Glutamatergic neuron (in vitro differentiated cells): Measurements from ENCODE around the gene AFAP1. TPM values are rescaled to one million over a fixed set of nuclear protein-coding genes. Genes with fewer than 3 reads are reported as not detected.

Experiments used
- DNase-seq: peaks from one replicate; pipeline ENCODE4 v3.0.0; 2022
- H3K27ac Mint-ChIP-seq: one replicate; pipeline ENCODE4 v1.8.0; 2020; ENCODE audit warnings: mild to moderate bottlenecking, mixed read lengths, inconsistent platforms; ENCODE audit not compliant: unreplicated experiment
- H3K27me3 Mint-ChIP-seq: one replicate; pipeline ENCODE4 v1.8.0; 2020; ENCODE audit warnings: mild to moderate bottlenecking, moderate library complexity, mixed read lengths, inconsistent platforms; ENCODE audit not compliant: unreplicated experiment
- H3K36me3 Mint-ChIP-seq: one replicate; pipeline ENCODE4 v1.8.0; 2020; ENCODE audit warnings: mild to moderate bottlenecking, mixed read lengths, inconsistent platforms; ENCODE audit not compliant: unreplicated experiment
- H3K4me1 Mint-ChIP-seq: one replicate; pipeline ENCODE4 v1.8.0; 2020; ENCODE audit warnings: mild to moderate bottlenecking, low read depth, mixed read lengths, inconsistent platforms; ENCODE audit not compliant: unreplicated experiment
- H3K4me3 Mint-ChIP-seq: one replicate; pipeline ENCODE4 v1.8.0; 2020; ENCODE audit warnings: mild to moderate bottlenecking, mixed read lengths, inconsistent platforms; ENCODE audit not compliant: unreplicated experiment
- H3K9me3 Mint-ChIP-seq: one replicate; pipeline ENCODE4 v1.8.0; 2020; ENCODE audit warnings: mild to moderate bottlenecking, moderate library complexity, mixed read lengths, inconsistent platforms; ENCODE audit not compliant: unreplicated experiment
- total RNA-seq: library from RNA; stranded (reverse); fragmentation: NEBNext Ultra II Directional; extraction: Animal tissue kit (Norgen Biotek cat#: 25700); gene quantifications from one replicate; pipeline ENCODE4 v1.2.1, GENCODE V29; 2021; ENCODE audit not compliant: unreplicated experiment
- TF ChIP-seq, protein P1 (sequence below): fragments of 200-600 bp; sonication (generic); IDR thresholded peaks from one replicate; pipeline ENCODE4 v1.5.0; 2021; ENCODE audit not compliant: partially characterized antibody, unreplicated experiment

Gene AFAP1
- total RNA-seq, 1 donor from 2014 or later, result 528 TPM

DNA sequence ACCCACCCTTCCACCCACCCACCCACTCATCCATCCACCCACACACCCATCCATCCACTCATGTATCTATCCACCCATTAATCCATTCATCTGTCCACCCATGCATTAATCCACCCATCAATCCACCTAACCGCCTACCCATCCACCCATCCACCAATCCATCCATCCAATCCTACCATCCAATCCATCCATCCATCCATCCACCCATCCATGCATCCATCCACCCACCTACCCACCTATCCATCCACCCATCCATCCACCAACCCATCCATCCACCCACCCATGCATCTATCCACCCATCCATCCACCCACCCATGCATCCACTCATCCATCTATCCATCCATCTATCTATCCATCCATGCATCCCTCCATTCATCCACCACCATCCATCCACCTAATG is 34.8 kb upstream of the AFAP1 start:
- DNase-seq, result no peak
- Mint-ChIP-seq H3K27ac (no peak overlapping the region), H3K4me1 (peaks cover 30% of the 10 kb centered on the region), H3K4me3 (no peak overlapping the region), H3K36me3 (peaks cover 4% of the 10 kb centered on the region), H3K27me3 (peaks cover 3% of the 10 kb centered on the region), H3K9me3 (peaks cover 14% of the 10 kb centered on the region)
- TF ChIP-seq, protein P1, sequence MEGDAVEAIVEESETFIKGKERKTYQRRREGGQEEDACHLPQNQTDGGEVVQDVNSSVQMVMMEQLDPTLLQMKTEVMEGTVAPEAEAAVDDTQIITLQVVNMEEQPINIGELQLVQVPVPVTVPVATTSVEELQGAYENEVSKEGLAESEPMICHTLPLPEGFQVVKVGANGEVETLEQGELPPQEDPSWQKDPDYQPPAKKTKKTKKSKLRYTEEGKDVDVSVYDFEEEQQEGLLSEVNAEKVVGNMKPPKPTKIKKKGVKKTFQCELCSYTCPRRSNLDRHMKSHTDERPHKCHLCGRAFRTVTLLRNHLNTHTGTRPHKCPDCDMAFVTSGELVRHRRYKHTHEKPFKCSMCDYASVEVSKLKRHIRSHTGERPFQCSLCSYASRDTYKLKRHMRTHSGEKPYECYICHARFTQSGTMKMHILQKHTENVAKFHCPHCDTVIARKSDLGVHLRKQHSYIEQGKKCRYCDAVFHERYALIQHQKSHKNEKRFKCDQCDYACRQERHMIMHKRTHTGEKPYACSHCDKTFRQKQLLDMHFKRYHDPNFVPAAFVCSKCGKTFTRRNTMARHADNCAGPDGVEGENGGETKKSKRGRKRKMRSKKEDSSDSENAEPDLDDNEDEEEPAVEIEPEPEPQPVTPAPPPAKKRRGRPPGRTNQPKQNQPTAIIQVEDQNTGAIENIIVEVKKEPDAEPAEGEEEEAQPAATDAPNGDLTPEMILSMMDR, result no peak

DNA sequence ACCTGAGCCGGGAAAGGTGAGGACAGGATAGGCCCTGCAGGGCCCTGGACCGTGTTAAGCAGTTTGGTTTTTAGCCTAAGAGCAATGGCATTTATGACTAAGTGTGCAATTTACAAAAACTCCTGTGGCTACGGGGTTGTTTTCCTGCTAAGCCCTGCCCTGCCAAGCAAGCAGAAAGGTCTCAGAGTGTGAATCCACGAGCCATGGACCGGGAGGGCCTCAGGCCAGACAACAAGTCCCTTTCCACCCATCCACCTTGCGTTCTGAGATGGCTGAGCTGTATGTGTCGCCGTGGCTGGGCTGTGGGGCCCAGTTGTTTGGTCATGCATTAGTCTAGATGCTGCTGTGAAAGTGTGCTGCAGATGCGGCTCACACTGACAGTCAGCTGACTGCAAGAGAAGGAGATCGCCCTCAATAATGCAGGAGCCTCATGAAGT is 33.9 kb upstream of the AFAP1 start:
- TF ChIP-seq, protein P1, result no peak
- Mint-ChIP-seq H3K27me3 (peaks cover 7% of the 10 kb centered on the region), H3K4me1 (peaks cover 26% of the 10 kb centered on the region), H3K4me3 (no peak overlapping the region), H3K36me3 (peaks cover 4% of the 10 kb centered on the region), H3K9me3 (peaks cover 14% of the 10 kb centered on the region), H3K27ac (no peak overlapping the region)
- no peak for DNase-seq

DNA sequence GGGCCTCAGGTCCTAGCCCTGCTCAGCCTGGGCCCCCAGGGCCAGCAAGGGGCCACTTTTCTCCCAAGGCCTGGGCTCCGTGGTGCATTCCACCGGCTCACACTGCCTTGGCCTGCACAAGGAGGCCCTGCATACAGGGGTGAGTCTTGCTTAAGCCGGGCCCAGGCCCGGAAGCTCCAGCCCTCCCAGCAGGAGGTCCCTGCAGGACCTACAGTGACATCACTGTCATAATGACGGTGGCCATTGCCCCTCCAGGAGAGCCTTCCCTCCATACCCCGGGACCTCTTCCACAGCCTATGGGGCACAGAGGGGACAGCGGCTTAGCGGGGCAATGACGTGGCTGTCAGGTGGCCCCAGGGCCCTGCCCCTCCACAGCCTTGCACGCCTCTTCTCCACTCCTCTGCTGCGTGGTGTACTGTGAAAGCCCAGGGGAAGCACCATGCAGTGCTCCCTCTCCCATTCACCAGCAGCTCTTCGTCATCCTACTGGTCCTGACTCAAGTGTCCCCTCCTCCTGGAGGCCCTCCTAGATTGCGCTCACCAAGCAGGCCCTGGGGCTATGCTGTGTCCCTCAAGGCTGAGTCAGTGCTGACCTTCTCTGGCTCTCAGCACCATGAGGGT is 32.3 kb upstream of the AFAP1 start:
- TF ChIP-seq, protein P1, result no peak
- Mint-ChIP-seq H3K27ac (no peak overlapping the region), H3K27me3 (peaks cover 12% of the 10 kb centered on the region), H3K4me1 (peaks cover 34% of the 10 kb centered on the region), H3K36me3 (peaks cover 4% of the 10 kb centered on the region), H3K9me3 (peaks cover 17% of the 10 kb centered on the region), H3K4me3 (no peak overlapping the region)
- no peak for DNase-seq

DNA sequence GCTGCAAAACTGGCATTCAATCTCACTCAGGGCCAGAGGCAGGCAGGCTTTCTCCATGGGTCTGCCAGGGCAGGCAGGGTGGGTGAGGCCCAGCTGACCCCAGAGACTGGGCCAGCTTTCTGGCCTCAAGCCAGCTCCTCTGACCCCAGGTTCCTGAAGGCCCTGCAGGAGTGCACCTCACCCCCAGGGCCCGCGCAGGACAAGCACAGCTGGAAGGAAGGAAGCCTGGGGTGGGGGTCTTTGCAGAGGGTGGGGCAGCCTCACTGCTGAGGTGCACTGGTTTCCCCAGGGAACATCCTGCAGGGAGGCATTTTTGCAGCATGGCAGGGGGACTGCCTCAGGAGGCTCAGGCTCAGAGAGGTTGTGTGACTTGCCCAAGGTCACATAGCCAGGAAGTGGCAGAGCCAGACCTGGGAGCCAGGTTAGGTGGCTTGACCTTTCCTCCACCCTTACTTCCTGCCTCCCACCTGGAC is 31.5 kb upstream of the AFAP1 start:
- H3K4me1 Mint-ChIP-seq, result peaks cover 36% of the 10 kb centered on the region
- peaks cover 12% of the 10 kb centered on the region for H3K27me3 Mint-ChIP-seq
- H3K4me3 Mint-ChIP-seq, result no peak overlapping the region

More for the DNA sequence above, 31.5 kb upstream of the AFAP1 start:
- TF ChIP-seq, protein P1, result no peak
- Mint-ChIP-seq H3K9me3 (peaks cover 19% of the 10 kb centered on the region), H3K36me3 (peaks cover 4% of the 10 kb centered on the region), H3K27ac (no peak overlapping the region)
- no peak for DNase-seq
